Measurements from ENCODE around the gene PRPF19. TPM values are rescaled to one million over a fixed set of nuclear protein-coding genes. Genes with fewer than 3 reads are reported as not detected.
A peak's percentile ranks its signal among the peaks of the same experiment; 100 is the strongest.

PRPF19 gene
- total and polyA plus RNA-seq, 2 of the 13 experiments (the other 11 are each of a cell fraction or from before 2014, with no cell fraction given): 27.4 to 91.1 TPM

DNA sequence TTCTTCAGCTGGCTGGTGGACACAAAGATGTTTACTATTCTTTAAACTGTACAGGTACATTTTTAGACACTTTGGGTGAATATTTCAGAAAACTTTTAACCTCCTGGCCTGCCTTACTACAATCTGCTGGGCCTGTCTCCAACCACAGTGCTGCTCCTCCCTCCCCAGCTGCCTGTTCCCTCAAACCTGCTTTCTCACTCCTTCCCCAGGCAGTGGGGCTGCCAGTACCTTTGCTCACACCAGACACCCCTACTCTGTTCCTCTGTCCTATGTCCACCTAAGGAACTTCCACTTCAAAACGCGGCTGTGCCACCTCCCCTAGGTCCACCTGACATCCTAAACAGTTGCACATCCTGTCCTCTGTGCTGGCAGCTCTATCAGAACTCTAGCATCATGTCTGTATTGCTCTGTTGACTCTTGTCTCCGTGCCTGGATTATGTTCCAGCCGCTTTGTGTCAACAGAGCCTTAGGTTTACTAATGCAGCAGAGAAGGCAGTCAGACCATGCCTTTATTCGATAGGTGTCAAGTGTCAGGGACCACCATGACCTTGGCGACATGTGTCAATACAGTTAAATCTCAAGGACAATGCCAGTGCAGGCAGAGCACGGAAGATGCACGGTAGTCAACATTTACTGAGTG, 25.6 kb downstream of the PRPF19 start (continued):
- TF ChIP-seq, protein P1, sequence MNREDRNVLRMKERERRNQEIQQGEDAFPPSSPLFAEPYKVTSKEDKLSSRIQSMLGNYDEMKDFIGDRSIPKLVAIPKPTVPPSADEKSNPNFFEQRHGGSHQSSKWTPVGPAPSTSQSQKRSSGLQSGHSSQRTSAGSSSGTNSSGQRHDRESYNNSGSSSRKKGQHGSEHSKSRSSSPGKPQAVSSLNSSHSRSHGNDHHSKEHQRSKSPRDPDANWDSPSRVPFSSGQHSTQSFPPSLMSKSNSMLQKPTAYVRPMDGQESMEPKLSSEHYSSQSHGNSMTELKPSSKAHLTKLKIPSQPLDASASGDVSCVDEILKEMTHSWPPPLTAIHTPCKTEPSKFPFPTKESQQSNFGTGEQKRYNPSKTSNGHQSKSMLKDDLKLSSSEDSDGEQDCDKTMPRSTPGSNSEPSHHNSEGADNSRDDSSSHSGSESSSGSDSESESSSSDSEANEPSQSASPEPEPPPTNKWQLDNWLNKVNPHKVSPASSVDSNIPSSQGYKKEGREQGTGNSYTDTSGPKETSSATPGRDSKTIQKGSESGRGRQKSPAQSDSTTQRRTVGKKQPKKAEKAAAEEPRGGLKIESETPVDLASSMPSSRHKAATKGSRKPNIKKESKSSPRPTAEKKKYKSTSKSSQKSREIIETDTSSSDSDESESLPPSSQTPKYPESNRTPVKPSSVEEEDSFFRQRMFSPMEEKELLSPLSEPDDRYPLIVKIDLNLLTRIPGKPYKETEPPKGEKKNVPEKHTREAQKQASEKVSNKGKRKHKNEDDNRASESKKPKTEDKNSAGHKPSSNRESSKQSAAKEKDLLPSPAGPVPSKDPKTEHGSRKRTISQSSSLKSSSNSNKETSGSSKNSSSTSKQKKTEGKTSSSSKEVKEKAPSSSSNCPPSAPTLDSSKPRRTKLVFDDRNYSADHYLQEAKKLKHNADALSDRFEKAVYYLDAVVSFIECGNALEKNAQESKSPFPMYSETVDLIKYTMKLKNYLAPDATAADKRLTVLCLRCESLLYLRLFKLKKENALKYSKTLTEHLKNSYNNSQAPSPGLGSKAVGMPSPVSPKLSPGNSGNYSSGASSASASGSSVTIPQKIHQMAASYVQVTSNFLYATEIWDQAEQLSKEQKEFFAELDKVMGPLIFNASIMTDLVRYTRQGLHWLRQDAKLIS (CRISPR knock-in tag; IDR thresholded peaks at IDR 0.05): no peak
- TF ChIP-seq ZNF335 (CRISPR knock-in tag; IDR thresholded peaks at IDR 0.05) (peak; percentile 87), GATAD2A (CRISPR knock-in tag; IDR thresholded peaks at IDR 0.05) (peak; percentile 100), ZNF382 (CRISPR knock-in tag; IDR thresholded peaks at IDR 0.05; ENCODE audit: borderline replicate concordance) (no peak), ZNF597 (CRISPR knock-in tag; IDR thresholded peaks at IDR 0.05) (no peak), ZNF383 (CRISPR knock-in tag; IDR thresholded peaks at IDR 0.05; ENCODE audit: borderline replicate concordance) (no peak; the same call in 1 of the 2 replicates), ZNF839 (CRISPR knock-in tag; IDR thresholded peaks at IDR 0.05; ENCODE audit: borderline replicate concordance) (no peak), ZNF10 (CRISPR knock-in tag; IDR thresholded peaks at IDR 0.05; ENCODE audit: borderline replicate concordance, low read depth) (no peak), ZNF354B (CRISPR knock-in tag; IDR thresholded peaks at IDR 0.05) (no peak), ASH2L (IDR thresholded peaks at IDR 0.05; ENCODE audit: insufficient read length, low read depth, low read length) (peak; percentile 27)
- TF ChIP-seq, protein P2, sequence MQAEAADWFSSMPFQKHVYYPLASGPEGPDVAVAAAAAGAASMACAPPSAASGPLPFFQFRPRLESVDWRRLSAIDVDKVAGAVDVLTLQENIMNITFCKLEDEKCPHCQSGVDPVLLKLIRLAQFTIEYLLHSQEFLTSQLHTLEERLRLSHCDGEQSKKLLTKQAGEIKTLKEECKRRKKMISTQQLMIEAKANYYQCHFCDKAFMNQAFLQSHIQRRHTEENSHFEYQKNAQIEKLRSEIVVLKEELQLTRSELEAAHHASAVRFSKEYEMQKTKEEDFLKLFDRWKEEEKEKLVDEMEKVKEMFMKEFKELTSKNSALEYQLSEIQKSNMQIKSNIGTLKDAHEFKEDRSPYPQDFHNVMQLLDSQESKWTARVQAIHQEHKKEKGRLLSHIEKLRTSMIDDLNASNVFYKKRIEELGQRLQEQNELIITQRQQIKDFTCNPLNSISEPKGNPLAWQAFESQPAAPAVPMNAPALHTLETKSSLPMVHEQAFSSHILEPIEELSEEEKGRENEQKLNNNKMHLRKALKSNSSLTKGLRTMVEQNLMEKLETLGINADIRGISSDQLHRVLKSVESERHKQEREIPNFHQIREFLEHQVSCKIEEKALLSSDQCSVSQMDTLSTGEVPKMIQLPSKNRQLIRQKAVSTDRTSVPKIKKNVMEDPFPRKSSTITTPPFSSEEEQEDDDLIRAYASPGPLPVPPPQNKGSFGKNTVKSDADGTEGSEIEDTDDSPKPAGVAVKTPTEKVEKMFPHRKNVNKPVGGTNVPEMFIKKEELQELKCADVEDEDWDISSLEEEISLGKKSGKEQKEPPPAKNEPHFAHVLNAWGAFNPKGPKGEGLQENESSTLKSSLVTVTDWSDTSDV (CRISPR knock-in tag; IDR thresholded peaks at IDR 0.05): no peak
- TF ChIP-seq, protein P3, sequence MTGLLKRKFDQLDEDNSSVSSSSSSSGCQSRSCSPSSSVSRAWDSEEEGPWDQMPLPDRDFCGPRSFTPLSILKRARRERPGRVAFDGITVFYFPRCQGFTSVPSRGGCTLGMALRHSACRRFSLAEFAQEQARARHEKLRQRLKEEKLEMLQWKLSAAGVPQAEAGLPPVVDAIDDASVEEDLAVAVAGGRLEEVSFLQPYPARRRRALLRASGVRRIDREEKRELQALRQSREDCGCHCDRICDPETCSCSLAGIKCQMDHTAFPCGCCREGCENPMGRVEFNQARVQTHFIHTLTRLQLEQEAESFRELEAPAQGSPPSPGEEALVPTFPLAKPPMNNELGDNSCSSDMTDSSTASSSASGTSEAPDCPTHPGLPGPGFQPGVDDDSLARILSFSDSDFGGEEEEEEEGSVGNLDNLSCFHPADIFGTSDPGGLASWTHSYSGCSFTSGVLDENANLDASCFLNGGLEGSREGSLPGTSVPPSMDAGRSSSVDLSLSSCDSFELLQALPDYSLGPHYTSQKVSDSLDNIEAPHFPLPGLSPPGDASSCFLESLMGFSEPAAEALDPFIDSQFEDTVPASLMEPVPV (CRISPR knock-in tag; IDR thresholded peaks at IDR 0.05): 0 out of 2 replicates have a peak, but pooled peaks have one; percentile 37
- TF ChIP-seq, protein P4, sequence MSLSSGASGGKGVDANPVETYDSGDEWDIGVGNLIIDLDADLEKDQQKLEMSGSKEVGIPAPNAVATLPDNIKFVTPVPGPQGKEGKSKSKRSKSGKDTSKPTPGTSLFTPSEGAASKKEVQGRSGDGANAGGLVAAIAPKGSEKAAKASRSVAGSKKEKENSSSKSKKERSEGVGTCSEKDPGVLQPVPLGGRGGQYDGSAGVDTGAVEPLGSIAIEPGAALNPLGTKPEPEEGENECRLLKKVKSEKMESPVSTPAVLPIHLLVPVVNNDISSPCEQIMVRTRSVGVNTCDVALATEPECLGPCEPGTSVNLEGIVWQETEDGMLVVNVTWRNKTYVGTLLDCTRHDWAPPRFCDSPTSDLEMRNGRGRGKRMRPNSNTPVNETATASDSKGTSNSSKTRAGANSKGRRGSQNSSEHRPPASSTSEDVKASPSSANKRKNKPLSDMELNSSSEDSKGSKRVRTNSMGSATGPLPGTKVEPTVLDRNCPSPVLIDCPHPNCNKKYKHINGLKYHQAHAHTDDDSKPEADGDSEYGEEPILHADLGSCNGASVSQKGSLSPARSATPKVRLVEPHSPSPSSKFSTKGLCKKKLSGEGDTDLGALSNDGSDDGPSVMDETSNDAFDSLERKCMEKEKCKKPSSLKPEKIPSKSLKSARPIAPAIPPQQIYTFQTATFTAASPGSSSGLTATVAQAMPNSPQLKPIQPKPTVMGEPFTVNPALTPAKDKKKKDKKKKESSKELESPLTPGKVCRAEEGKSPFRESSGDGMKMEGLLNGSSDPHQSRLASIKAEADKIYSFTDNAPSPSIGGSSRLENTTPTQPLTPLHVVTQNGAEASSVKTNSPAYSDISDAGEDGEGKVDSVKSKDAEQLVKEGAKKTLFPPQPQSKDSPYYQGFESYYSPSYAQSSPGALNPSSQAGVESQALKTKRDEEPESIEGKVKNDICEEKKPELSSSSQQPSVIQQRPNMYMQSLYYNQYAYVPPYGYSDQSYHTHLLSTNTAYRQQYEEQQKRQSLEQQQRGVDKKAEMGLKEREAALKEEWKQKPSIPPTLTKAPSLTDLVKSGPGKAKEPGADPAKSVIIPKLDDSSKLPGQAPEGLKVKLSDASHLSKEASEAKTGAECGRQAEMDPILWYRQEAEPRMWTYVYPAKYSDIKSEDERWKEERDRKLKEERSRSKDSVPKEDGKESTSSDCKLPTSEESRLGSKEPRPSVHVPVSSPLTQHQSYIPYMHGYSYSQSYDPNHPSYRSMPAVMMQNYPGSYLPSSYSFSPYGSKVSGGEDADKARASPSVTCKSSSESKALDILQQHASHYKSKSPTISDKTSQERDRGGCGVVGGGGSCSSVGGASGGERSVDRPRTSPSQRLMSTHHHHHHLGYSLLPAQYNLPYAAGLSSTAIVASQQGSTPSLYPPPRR (CRISPR knock-in tag; IDR thresholded peaks at IDR 0.05; ENCODE audit: borderline replicate concordance): peak; percentile 100

All from HepG2 (cell line).